GM23338 (cell line): ENCODE measurements around the gene APC2. TPM values are rescaled to one million over a fixed set of nuclear protein-coding genes. Genes with fewer than 3 reads are reported as not detected.

ENCODE experiments used
- ATAC-seq: fragments of 200-7000 bp; cut with Tn5 transposase; 3 replicates; pipeline ENCODE4 v1.9.1; 2020
- DNase-seq: peaks from one replicate; pipeline ENCODE4 v3.0.0-alpha.2; 2015; ENCODE audit warnings: low spot score
- H2AFZ ChIP-seq: fragments of 200-600 bp; sonication (generic); 2 replicates; pipeline ENCODE4 v1.8.0; 2016; ENCODE audit warnings: antibody characterized with exemption, mild to moderate bottlenecking, moderate library complexity
- H3F3A ChIP-seq: fragments of 200-600 bp; sonication (generic); replicated peaks from 2 replicates; pipeline ENCODE4 v1.8.0; 2017; ENCODE audit warnings: antibody characterized with exemption, mixed run types, low read depth
- H3K27ac ChIP-seq: fragments of 200-600 bp; sonication (generic); 2 replicates; pipeline ENCODE4 v1.6.1; 2016; ENCODE audit warnings: low read depth
- H3K27me3 ChIP-seq: fragments of 200-600 bp; sonication (generic); 2 replicates; pipeline ENCODE4 v1.8.0; 2016; ENCODE audit warnings: mild to moderate bottlenecking, mixed run types, moderate library complexity; ENCODE audit not compliant: insufficient read depth
- H3K36me3 ChIP-seq: fragments of 200-600 bp; sonication (generic); 2 replicates; pipeline ENCODE4 v1.8.0; 2016; ENCODE audit warnings: mild to moderate bottlenecking; ENCODE audit not compliant: insufficient read depth
- H3K4me1 ChIP-seq: fragments of 200-600 bp; sonication (generic); 2 replicates; pipeline ENCODE4 v1.8.0; 2016; ENCODE audit warnings: mild to moderate bottlenecking, moderate library complexity; ENCODE audit not compliant: insufficient read depth
- H3K4me2 ChIP-seq: fragments of 200-600 bp; sonication (generic); 2 replicates; pipeline ENCODE4 v1.7.1; 2017; ENCODE audit warnings: mixed run types
- H3K4me3 ChIP-seq: fragments of 200-600 bp; sonication (generic); 2 replicates; pipeline ENCODE4 v1.6.1; 2016; ENCODE audit warnings: mixed run types
- H3K79me2 ChIP-seq: fragments of 200-600 bp; sonication (generic); replicated peaks from 2 replicates; pipeline ENCODE4 v1.8.0; 2017; ENCODE audit warnings: mild to moderate bottlenecking; ENCODE audit not compliant: insufficient read depth
- H3K9me2 ChIP-seq: fragments of 200-600 bp; sonication (generic); 2 replicates; pipeline ENCODE4 v1.8.0; 2017; ENCODE audit not compliant: insufficient read depth
- H4K20me1 ChIP-seq: fragments of 200-600 bp; sonication (generic); replicated peaks from 2 replicates; pipeline ENCODE4 v1.8.0; 2017; ENCODE audit warnings: mild to moderate bottlenecking; ENCODE audit not compliant: insufficient read depth
- H3K27ac Mint-ChIP-seq: 2 replicates; pipeline ENCODE4 v1.8.0; 2020; ENCODE audit warnings: inconsistent platforms, mild to moderate bottlenecking, moderate library complexity, mixed read lengths
- H3K27me3 Mint-ChIP-seq: 3 replicates; pipeline ENCODE4 v1.8.0; 2022; ENCODE audit warnings: low read depth, mild to moderate bottlenecking, moderate library complexity, mixed read lengths, inconsistent platforms; ENCODE audit not compliant: insufficient read depth, poor library complexity
- H3K36me3 Mint-ChIP-seq: 3 replicates; pipeline ENCODE4 v1.8.0; 2021; ENCODE audit warnings: low read depth, mild to moderate bottlenecking, inconsistent platforms, moderate library complexity, mixed read lengths
- H3K4me1 Mint-ChIP-seq: 3 replicates; pipeline ENCODE4 v1.8.0; 2020; ENCODE audit warnings: mild to moderate bottlenecking, inconsistent platforms, mixed read lengths
- H3K4me3 Mint-ChIP-seq: 3 replicates; pipeline ENCODE4 v1.8.0; 2021; ENCODE audit warnings: moderate library complexity, mild to moderate bottlenecking, inconsistent platforms, mixed read lengths
- H3K9me3 Mint-ChIP-seq: 3 replicates; pipeline ENCODE4 v1.8.0; 2020; ENCODE audit warnings: moderate library complexity, mild to moderate bottlenecking, inconsistent platforms, mixed read lengths
- CREB1 ChIP-seq: fragments of 250-450 bp; sonication (Bioruptor Pico); IDR thresholded peaks from 2 replicates; pipeline ENCODE4 v1.5.0; 2020; ENCODE audit warnings: low read depth, mild to moderate bottlenecking, moderate library complexity
- ETS1 ChIP-seq: IDR thresholded peaks from 2 replicates; pipeline ENCODE4 v1.6.1; 2016; ENCODE audit warnings: antibody characterized with exemption
- EZH2 ChIP-seq: fragments of 200-600 bp; sonication (generic); IDR thresholded peaks from one replicate; pipeline ENCODE4 v1.8.0; 2017; ENCODE audit warnings: antibody characterized with exemption, mild to moderate bottlenecking, low read depth; ENCODE audit not compliant: unreplicated experiment
- EZH2phosphoT487 ChIP-seq: fragments of 200-600 bp; sonication (generic); IDR thresholded peaks from one replicate; pipeline ENCODE4 v1.8.1; 2018; ENCODE audit warnings: antibody characterized with exemption; ENCODE audit not compliant: unreplicated experiment
- POLR2AphosphoS5 ChIP-seq: IDR thresholded peaks from 2 replicates; pipeline ENCODE4 v1.6.1; 2016; ENCODE audit warnings: antibody characterized with exemption, low read depth
- REST ChIP-seq: IDR thresholded peaks from one replicate; pipeline ENCODE4 v1.6.1; 2018; ENCODE audit warnings: antibody characterized with exemption; ENCODE audit not compliant: unreplicated experiment
- ZNF114 ChIP-seq: fragments of 250-450 bp; sonication (Bioruptor Pico); IDR thresholded peaks from 2 replicates; pipeline ENCODE4 v1.5.0; 2020; ENCODE audit warnings: mild to moderate bottlenecking, moderate library complexity
- ZNF331 ChIP-seq: fragments of 250-450 bp; sonication (Bioruptor Pico); IDR thresholded peaks from 2 replicates; pipeline ENCODE4 v1.5.0; 2020; ENCODE audit warnings: low read depth, mild to moderate bottlenecking, moderate library complexity
- ZNF462 ChIP-seq: fragments of 250-450 bp; sonication (Bioruptor Pico); IDR thresholded peaks from 2 replicates; pipeline ENCODE4 v1.5.0; 2020; ENCODE audit warnings: mild to moderate bottlenecking, moderate library complexity
- polyA plus RNA-seq: library from polyadenylated mRNA; unstranded; fragments of >200 nt; fragmentation: Nextera tagmentation; extraction: Ambion mirVana; gene quantifications from 2 replicates; pipeline ENCODE4 v1.2.1, GENCODE V29; 2016
- total RNA-seq: library from RNA; depleted of rRNA; stranded (reverse); fragments of >200 nt; shearing (Covaris generic); gene quantifications from 2 replicates; pipeline ENCODE4 v1.2.3, GENCODE V29; 2014

The APC2 gene
- total and polyA plus RNA-seq, 2 experiments from 2014 or later, result 1.4 to 18.3 TPM

- Histone ChIP-seq H2AFZ (no peak overlapping the region), H3K79me2 (no peaks in the 10 kb centered on the region), H3F3A (peaks cover 5% of the 10 kb centered on the region; the same call in 1 of the 2 replicates), H3K27me3 (peaks cover 10% of the 10 kb centered on the region), H3K4me3 (no peak overlapping the region), H3K36me3 (no peaks in the 10 kb centered on the region), H3K4me1 (no peaks in the 10 kb centered on the region), H4K20me1 (peaks cover 4% of the 10 kb centered on the region; the same call in 1 of the 2 replicates), H3K9me2 (no peaks in the 10 kb centered on the region), H3K27ac (no peak overlapping the region), H3K4me2 (no peak overlapping the region)
- TF ChIP-seq ETS1 (no peak), REST (no peak), ZNF462 (no peak), ZNF331 (CRISPR knock-in tag) (no peak), EZH2phosphoT487 (no peak), EZH2 (no peak), POLR2AphosphoS5 (no peak), ZNF114 (CRISPR knock-in tag) (no peak), CREB1 (CRISPR knock-in tag) (no peak)
- DNase-seq (no peak), ATAC-seq (no peak)
- peaks cover 31% of the 10 kb centered on the region for H3K27me3 Mint-ChIP-seq
- no peak overlapping the region; the same call in 2 of the 3 replicates for H3K4me3 Mint-ChIP-seq
- peaks cover 6% of the 10 kb centered on the region; the same call in 2 of the 3 replicates for H3K4me1 Mint-ChIP-seq
- no peaks in the 10 kb centered on the region for H3K9me3 Mint-ChIP-seq
- H3K36me3 Mint-ChIP-seq, result peaks cover 7% of the 10 kb centered on the region; the same call in 2 of the 3 replicates
- H3K27ac Mint-ChIP-seq, result no peak overlapping the region
Measured at GRCh38 chr19:1459479-1459878, 9.6 kb downstream of the APC2 start.
